Liver (tissue), 9 donors: ENCODE data around the gene NOL6. TPM values are rescaled to one million over a fixed set of nuclear protein-coding genes. Genes with fewer than 3 reads are reported as not detected.

Experiments used
- DNase-seq: peaks from one replicate; pipeline ENCODE4 v3.0.0-alpha.2; 2017; ENCODE audit warnings: low spot score
- H3K27ac ChIP-seq, 2 donors: one replicate each; pipeline ENCODE4 v1.7.0; 2013; ENCODE audit warnings: inconsistent platforms in 2 of 2, low read length in 2 of 2, control low read depth in 1 of 2, low read depth in 1 of 2, mild to moderate bottlenecking in 1 of 2
- H3K27me3 ChIP-seq, 4 donors: one replicate each; pipeline versions ENCODE4 v1.6.1 to v1.7.0; 2013; ENCODE audit warnings: low read length in 3 of 4, inconsistent platforms in 1 of 4, mild to moderate bottlenecking in 1 of 4, moderate library complexity in 1 of 4; ENCODE audit not compliant: control insufficient read depth in 4 of 4, insufficient read depth in 4 of 4
- H3K36me3 ChIP-seq, 4 donors: one replicate each; pipeline versions ENCODE4 v1.6.1 to v1.7.0; 2013; ENCODE audit warnings: low read length in 3 of 4, mild to moderate bottlenecking in 3 of 4, low read depth in 1 of 4, moderate library complexity in 1 of 4; ENCODE audit not compliant: control insufficient read depth in 4 of 4, insufficient read depth in 3 of 4
- H3K4me1 ChIP-seq, 4 donors: one replicate each; pipeline versions ENCODE4 v1.6.1 to v1.7.0; 2013; ENCODE audit warnings: low read length in 3 of 4, mild to moderate bottlenecking in 3 of 4, moderate library complexity in 1 of 4; ENCODE audit not compliant: control insufficient read depth in 4 of 4, insufficient read depth in 4 of 4
- H3K4me3 ChIP-seq, 3 donors: one replicate each; pipeline versions ENCODE4 v1.6.1 to v1.7.0; 2013; ENCODE audit warnings: low read length in 3 of 3, control low read depth in 1 of 3, low read depth in 1 of 3, mild to moderate bottlenecking in 1 of 3
- H3K9ac ChIP-seq, 2 donors: one replicate each; pipeline ENCODE4 v1.7.0; 2013; ENCODE audit warnings: low read length in 2 of 2, mild to moderate bottlenecking in 2 of 2, moderate library complexity in 2 of 2, control low read depth in 1 of 2, low read depth in 1 of 2
- H3K9me3 ChIP-seq, 4 donors: one replicate each; pipeline versions ENCODE4 v1.6.1 to v1.7.0; 2013; ENCODE audit warnings: low read length in 3 of 4; ENCODE audit not compliant: control insufficient read depth in 4 of 4
- EGR1 ChIP-seq, 2 donors: IDR thresholded peaks; 2 replicates each; pipeline ENCODE4 v1.6.1; 2016 to 2018; ENCODE audit warnings: antibody characterized with exemption in 2 of 2, low read depth in 2 of 2
- FOXA1 ChIP-seq: IDR thresholded peaks from 2 replicates; pipeline ENCODE4 v1.6.1; 2016; ENCODE audit warnings: antibody characterized with exemption
- FOXA2 ChIP-seq: IDR thresholded peaks from 2 replicates; pipeline ENCODE4 v1.6.1; 2016; ENCODE audit warnings: antibody characterized with exemption
- GABPA ChIP-seq, 2 donors: IDR thresholded peaks in 1 of 2; conservative IDR thresholded peaks in 1 of 2; 2 replicates each; pipeline ENCODE4 v1.6.1; 2016; ENCODE audit warnings: antibody characterized with exemption in 2 of 2, mild to moderate bottlenecking in 1 of 2, moderate library complexity in 1 of 2
- HNF4A ChIP-seq, 2 donors: conservative IDR thresholded peaks; 2 replicates each; pipeline ENCODE4 v1.6.1; 2016; ENCODE audit warnings: antibody characterized with exemption in 2 of 2, mild to moderate bottlenecking in 2 of 2
- HNF4G ChIP-seq: IDR thresholded peaks from 2 replicates; pipeline ENCODE4 v1.6.1; 2016; ENCODE audit warnings: antibody characterized with exemption
- JUND ChIP-seq, 2 donors: IDR thresholded peaks; 2 replicates each; pipeline ENCODE4 v1.6.1; 2016; ENCODE audit warnings: antibody characterized with exemption in 2 of 2
- NR2F2 ChIP-seq: IDR thresholded peaks from 2 replicates; pipeline ENCODE4 v1.6.1; 2016; ENCODE audit warnings: antibody characterized with exemption
- RAD21 ChIP-seq, 2 donors: IDR thresholded peaks; 2 replicates each; pipeline ENCODE4 v1.6.1; 2016; ENCODE audit warnings: antibody characterized with exemption in 2 of 2, mild to moderate bottlenecking in 2 of 2
- RXRA ChIP-seq, 2 donors: IDR thresholded peaks; 2 replicates each; pipeline ENCODE4 v1.6.1; 2017 to 2018; ENCODE audit warnings: antibody characterized with exemption in 2 of 2, mild to moderate bottlenecking in 1 of 2
- SP1 ChIP-seq: IDR thresholded peaks from 2 replicates; pipeline ENCODE4 v1.6.1; 2018; ENCODE audit warnings: antibody characterized with exemption, mild to moderate bottlenecking
- TAF1 ChIP-seq: conservative IDR thresholded peaks from 2 replicates; pipeline ENCODE4 v1.6.1; 2016; ENCODE audit warnings: antibody characterized with exemption, mild to moderate bottlenecking
- WGBS: extraction: QIAGEN DNeasy Blood & Tissue Kit; methylation state at CpG from one replicate; pipeline ENCODE4 v1.1.7; 2013; 5-methylcytosine and 5-hydroxymethylcytosine counted together
- polyA plus RNA-seq, 2 donors: library from polyadenylated mRNA; stranded (reverse) in 1 of 2; unstranded in 1 of 2; fragments of 200-250 nt in 1 of 2; fragments of >200 nt in 1 of 2; fragmentation: Nextera tagmentation in 1 of 2; extraction: Ambion mirVana in 1 of 2; gene quantifications; one replicate each; pipeline versions ENCODE4 v1.2.1 to v1.2.3, GENCODE V29; 2013 to 2015
- total RNA-seq, 2 donors: library from RNA; depleted of rRNA; stranded (reverse); fragments of >200 nt; gene quantifications; one replicate each; pipeline ENCODE4 v1.2.3, GENCODE V29; 2014
- TF ChIP-seq, protein P1 (sequence below): IDR thresholded peaks from 2 replicates; pipeline ENCODE4 v1.6.1; 2016; ENCODE audit warnings: antibody characterized with exemption
- TF ChIP-seq, protein P2 (sequence below): IDR thresholded peaks from 2 replicates; pipeline ENCODE4 v1.6.1; 2016; ENCODE audit warnings: antibody characterized with exemption
- TF ChIP-seq, protein P3 (sequence below): IDR thresholded peaks from 2 replicates; pipeline ENCODE4 v1.6.1; 2016; ENCODE audit warnings: antibody characterized with exemption, mild to moderate bottlenecking
- TF ChIP-seq, protein P4 (sequence below): fragments of 150-350 bp; IDR thresholded peaks from 2 replicates; pipeline ENCODE4 v1.5.1; 2017; ENCODE audit warnings: improper control_type of control experiment, low read depth, low read length; ENCODE audit not compliant: missing input control
- TF ChIP-seq, protein P5 (sequence below): IDR thresholded peaks from 2 replicates; pipeline ENCODE4 v1.6.1; 2016; ENCODE audit warnings: antibody characterized with exemption
- donor health status: healthy.
- donor health status: healthy.
- donor health status: healthy.
- donor health status: healthy.
- donor health status: healthy.

The NOL6 gene
- total and polyA plus RNA-seq, 4 donors: 8.8 to 20.2 (median 13.8) TPM

DNA sequence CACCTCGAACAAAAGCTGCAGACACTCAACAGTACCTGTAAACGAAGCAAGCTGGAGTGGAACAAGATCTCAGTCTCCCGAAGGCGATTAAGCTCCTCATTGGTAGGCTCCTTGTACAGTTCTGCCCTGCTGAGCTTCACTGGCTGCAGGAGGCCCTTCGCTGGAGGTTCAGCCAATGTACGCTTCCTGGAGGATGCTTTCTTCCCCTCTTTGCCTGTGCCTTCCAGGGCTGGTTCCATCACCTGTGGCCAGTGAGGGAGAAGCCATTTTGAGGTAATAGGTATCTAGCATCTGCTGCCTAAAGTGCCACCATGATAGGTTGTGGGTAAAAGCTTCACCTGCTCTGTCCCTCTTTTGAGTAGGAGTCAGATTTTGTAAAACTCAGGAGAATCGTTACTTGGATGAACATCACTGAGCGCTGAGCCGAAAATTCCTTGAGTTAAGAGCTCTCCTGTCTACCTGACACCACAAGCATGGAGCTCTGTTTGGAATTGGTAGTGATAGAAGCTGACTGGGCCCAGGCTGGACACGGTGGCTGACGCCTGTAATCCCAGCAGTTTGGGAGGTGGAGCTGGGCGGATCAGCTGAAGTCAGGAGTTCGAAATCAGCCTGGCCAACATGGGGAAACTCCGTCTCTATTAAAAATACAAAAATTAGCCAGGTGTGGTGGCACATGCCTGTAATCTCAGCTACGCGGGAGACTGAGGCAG, 1.4 kb downstream of the NOL6 start:
- H3K4me1 ChIP-seq: peaks cover 3 to 20% (median 14%) of the 10 kb centered on the region in 4 donors
- H3K27me3 ChIP-seq: no peaks in the 10 kb centered on the region
- H3K36me3 ChIP-seq: peaks cover 14 to 42% (median 24%) of the 10 kb centered on the region in 4 donors
- no peaks in the 10 kb centered on the region for H3K9me3 ChIP-seq
- no peak overlapping the region for H3K27ac ChIP-seq
- DNase-seq: no peak
- H3K4me3 ChIP-seq: no peak overlapping the region
- TF ChIP-seq, protein P1, sequence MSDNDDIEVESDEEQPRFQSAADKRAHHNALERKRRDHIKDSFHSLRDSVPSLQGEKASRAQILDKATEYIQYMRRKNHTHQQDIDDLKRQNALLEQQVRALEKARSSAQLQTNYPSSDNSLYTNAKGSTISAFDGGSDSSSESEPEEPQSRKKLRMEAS: no peak
- TF ChIP-seq EGR1 (IDR thresholded peaks at IDR 0.05; ENCODE audit: low read depth in 2 of 2): no peak
- TF ChIP-seq FOXA2: no peak
- TF ChIP-seq, protein P2, sequence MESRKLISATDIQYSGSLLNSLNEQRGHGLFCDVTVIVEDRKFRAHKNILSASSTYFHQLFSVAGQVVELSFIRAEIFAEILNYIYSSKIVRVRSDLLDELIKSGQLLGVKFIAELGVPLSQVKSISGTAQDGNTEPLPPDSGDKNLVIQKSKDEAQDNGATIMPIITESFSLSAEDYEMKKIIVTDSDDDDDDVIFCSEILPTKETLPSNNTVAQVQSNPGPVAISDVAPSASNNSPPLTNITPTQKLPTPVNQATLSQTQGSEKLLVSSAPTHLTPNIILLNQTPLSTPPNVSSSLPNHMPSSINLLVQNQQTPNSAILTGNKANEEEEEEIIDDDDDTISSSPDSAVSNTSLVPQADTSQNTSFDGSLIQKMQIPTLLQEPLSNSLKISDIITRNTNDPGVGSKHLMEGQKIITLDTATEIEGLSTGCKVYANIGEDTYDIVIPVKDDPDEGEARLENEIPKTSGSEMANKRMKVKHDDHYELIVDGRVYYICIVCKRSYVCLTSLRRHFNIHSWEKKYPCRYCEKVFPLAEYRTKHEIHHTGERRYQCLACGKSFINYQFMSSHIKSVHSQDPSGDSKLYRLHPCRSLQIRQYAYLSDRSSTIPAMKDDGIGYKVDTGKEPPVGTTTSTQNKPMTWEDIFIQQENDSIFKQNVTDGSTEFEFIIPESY: no peak
- TF ChIP-seq HNF4A (conservative IDR thresholded peaks at IDR 0.05): no peak
- TF ChIP-seq, protein P3, sequence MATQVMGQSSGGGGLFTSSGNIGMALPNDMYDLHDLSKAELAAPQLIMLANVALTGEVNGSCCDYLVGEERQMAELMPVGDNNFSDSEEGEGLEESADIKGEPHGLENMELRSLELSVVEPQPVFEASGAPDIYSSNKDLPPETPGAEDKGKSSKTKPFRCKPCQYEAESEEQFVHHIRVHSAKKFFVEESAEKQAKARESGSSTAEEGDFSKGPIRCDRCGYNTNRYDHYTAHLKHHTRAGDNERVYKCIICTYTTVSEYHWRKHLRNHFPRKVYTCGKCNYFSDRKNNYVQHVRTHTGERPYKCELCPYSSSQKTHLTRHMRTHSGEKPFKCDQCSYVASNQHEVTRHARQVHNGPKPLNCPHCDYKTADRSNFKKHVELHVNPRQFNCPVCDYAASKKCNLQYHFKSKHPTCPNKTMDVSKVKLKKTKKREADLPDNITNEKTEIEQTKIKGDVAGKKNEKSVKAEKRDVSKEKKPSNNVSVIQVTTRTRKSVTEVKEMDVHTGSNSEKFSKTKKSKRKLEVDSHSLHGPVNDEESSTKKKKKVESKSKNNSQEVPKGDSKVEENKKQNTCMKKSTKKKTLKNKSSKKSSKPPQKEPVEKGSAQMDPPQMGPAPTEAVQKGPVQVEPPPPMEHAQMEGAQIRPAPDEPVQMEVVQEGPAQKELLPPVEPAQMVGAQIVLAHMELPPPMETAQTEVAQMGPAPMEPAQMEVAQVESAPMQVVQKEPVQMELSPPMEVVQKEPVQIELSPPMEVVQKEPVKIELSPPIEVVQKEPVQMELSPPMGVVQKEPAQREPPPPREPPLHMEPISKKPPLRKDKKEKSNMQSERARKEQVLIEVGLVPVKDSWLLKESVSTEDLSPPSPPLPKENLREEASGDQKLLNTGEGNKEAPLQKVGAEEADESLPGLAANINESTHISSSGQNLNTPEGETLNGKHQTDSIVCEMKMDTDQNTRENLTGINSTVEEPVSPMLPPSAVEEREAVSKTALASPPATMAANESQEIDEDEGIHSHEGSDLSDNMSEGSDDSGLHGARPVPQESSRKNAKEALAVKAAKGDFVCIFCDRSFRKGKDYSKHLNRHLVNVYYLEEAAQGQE: no peak
- TF ChIP-seq JUND (IDR thresholded peaks at IDR 0.05): no peak
- TF ChIP-seq NR2F2: no peak
- TF ChIP-seq FOXA1: no peak
- TF ChIP-seq GABPA (IDR thresholded peaks at IDR 0.05 in 1 of 2, conservative IDR thresholded peaks at IDR 0.05 in 1 of 2): no peak
- no peak for TF ChIP-seq RXRA (IDR thresholded peaks at IDR 0.05)
- TF ChIP-seq SP1: no peak
- TF ChIP-seq, protein P4, sequence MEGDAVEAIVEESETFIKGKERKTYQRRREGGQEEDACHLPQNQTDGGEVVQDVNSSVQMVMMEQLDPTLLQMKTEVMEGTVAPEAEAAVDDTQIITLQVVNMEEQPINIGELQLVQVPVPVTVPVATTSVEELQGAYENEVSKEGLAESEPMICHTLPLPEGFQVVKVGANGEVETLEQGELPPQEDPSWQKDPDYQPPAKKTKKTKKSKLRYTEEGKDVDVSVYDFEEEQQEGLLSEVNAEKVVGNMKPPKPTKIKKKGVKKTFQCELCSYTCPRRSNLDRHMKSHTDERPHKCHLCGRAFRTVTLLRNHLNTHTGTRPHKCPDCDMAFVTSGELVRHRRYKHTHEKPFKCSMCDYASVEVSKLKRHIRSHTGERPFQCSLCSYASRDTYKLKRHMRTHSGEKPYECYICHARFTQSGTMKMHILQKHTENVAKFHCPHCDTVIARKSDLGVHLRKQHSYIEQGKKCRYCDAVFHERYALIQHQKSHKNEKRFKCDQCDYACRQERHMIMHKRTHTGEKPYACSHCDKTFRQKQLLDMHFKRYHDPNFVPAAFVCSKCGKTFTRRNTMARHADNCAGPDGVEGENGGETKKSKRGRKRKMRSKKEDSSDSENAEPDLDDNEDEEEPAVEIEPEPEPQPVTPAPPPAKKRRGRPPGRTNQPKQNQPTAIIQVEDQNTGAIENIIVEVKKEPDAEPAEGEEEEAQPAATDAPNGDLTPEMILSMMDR: no peak
- no peak for TF ChIP-seq RAD21 (IDR thresholded peaks at IDR 0.05)
- WGBS: 93% methylated on average over 16 of the region's 16 CpGs
- H3K9ac ChIP-seq: no peak overlapping the region

DNA sequence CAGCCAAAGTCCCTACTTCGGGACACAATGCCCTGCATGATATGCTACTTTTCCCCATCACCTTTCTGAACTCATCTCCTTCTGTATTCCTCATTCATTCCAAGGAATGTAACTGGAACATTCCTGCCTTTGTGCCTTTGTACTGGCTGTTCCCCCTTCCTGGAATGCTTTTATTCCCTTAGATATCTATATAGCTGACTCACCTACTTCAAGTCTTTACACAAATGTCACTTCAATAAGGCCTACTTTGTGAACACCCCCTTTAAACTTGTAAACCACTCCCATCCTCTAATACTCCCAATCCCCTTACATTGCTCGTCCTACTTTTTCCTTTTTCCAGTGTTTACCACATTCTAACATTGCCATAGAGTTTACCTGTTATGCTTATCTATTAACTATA, 2.4 kb downstream of the NOL6 start:
- TF ChIP-seq, protein P5, sequence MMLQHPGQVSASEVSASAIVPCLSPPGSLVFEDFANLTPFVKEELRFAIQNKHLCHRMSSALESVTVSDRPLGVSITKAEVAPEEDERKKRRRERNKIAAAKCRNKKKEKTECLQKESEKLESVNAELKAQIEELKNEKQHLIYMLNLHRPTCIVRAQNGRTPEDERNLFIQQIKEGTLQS: no peak
- TF ChIP-seq NR2F2 (no peak), HNF4A (conservative IDR thresholded peaks at IDR 0.05) (no peak), RAD21 (IDR thresholded peaks at IDR 0.05) (no peak), TAF1 (no peak), EGR1 (IDR thresholded peaks at IDR 0.05; ENCODE audit: low read depth in 2 of 2) (no peak), FOXA2 (no peak), JUND (IDR thresholded peaks at IDR 0.05) (no peak), GABPA (IDR thresholded peaks at IDR 0.05 in 1 of 2, conservative IDR thresholded peaks at IDR 0.05 in 1 of 2) (no peak), SP1 (no peak), FOXA1 (no peak), HNF4G (no peak)
- TF ChIP-seq, protein P4: no peak
- TF ChIP-seq, protein P1: no peak
- H3K9ac ChIP-seq: no peak overlapping the region

More for the DNA sequence above, 2.4 kb downstream of the NOL6 start:
- peaks cover 3 to 20% (median 14%) of the 10 kb centered on the region in 4 donors for H3K4me1 ChIP-seq
- no peak for DNase-seq
- peaks cover 20 to 50% (median 27%) of the 10 kb centered on the region in 4 donors for H3K36me3 ChIP-seq
- no peaks in the 10 kb centered on the region for H3K27me3 ChIP-seq
- H3K9me3 ChIP-seq: no peaks in the 10 kb centered on the region
- H3K4me3 ChIP-seq: no peak overlapping the region
- no peak overlapping the region for H3K27ac ChIP-seq
- WGBS: 63% methylated on average over 2 of the region's 2 CpGs
